K562 (cell line): Measurements from ENCODE around the gene ZNF473. TPM values are rescaled to one million over a fixed set of nuclear protein-coding genes. Genes with fewer than 3 reads are reported as not detected.

ENCODE experiments used
- BCOR ChIP-seq: fragments of 450-650 bp; IDR thresholded peaks from 2 replicates; pipeline ENCODE4 v1.6.1; 2016
- CHD4 ChIP-seq: fragments of 200-600 bp; sonication (generic); IDR thresholded peaks from 3 replicates; pipeline ENCODE4 v1.6.1; 2012; ENCODE audit warnings: low read depth, mild to moderate bottlenecking, mixed read lengths, low read length, inconsistent platforms; ENCODE audit not compliant: insufficient read depth, insufficient replicate concordance, poor library complexity, severe bottlenecking
- HNRNPUL1 ChIP-seq: fragments of 200-400 bp; formaldehyde crosslinking; IDR thresholded peaks from 2 replicates; pipeline ENCODE4 v1.6.1; 2017; ENCODE audit warnings: low read length
- LCOR ChIP-seq: sonication (generic); formaldehyde crosslinking; IDR thresholded peaks from 2 replicates; pipeline ENCODE4 v1.8.0; 2022; ENCODE audit warnings: mild to moderate bottlenecking, missing genetic modification reagents
- MAFK ChIP-seq: IDR thresholded peaks from 2 replicates; pipeline ENCODE4 v1.6.1; 2011; ENCODE audit warnings: low read length, improper control_type of control experiment
- NFATC3 ChIP-seq: fragments of 450-650 bp; IDR thresholded peaks from 2 replicates; pipeline ENCODE4 v1.6.1; 2017; ENCODE audit warnings: mild to moderate bottlenecking
- NKRF ChIP-seq: fragments of 450-650 bp; IDR thresholded peaks from 2 replicates; pipeline ENCODE4 v1.6.1; 2016; ENCODE audit warnings: borderline replicate concordance
- NR2C1 ChIP-seq, 2 experiments: fragments of 450-650 bp; IDR thresholded peaks; 2 replicates each; pipeline ENCODE4 v1.6.1; 2017; ENCODE audit warnings: mild to moderate bottlenecking in 2 of 2, antibody characterized with exemption in 1 of 2, inconsistent platforms in 1 of 2, missing compliant biosample characterization in 1 of 2, missing genetic modification characterization in 1 of 2
- SMAD3 ChIP-seq: fragments of 450-650 bp; formaldehyde crosslinking; conservative IDR thresholded peaks from 2 replicates; pipeline ENCODE4 v1.4.0; 2020; ENCODE audit warnings: mild to moderate bottlenecking
- SRSF1 ChIP-seq: fragments of 200-400 bp; formaldehyde crosslinking; IDR thresholded peaks from 2 replicates; pipeline ENCODE4 v1.6.1; 2017; ENCODE audit warnings: mild to moderate bottlenecking, low read depth, low read length, moderate library complexity
- ZBTB17 ChIP-seq: fragments of 450-650 bp; formaldehyde crosslinking; IDR thresholded peaks from 2 replicates; pipeline ENCODE4 v1.4.0; 2020; ENCODE audit warnings: mild to moderate bottlenecking
- ZBTB2 ChIP-seq: fragments of 450-650 bp; IDR thresholded peaks from 2 replicates; pipeline ENCODE4 v1.6.1; 2016; ENCODE audit warnings: antibody characterized with exemption
- polyA plus RNA-seq, 8 experiments: library from polyadenylated mRNA; depleted of rRNA in 4 of 8; stranded (reverse) in 5 of 8; unstranded in 3 of 8; fragments of >200 nt; fragmentation: Nextera tagmentation in 2 of 8; fragmentation: Illumina TruSeq in 1 of 8; extraction: Ambion mirVana in 2 of 8; extraction: Trizol in 1 of 8; gene quantifications; 2 replicates each; pipeline versions ENCODE4 v1.2.1 to v1.2.3, GENCODE V29; 2011 to 2014; ENCODE audit warnings: inconsistent platforms in 1 of 8, missing spikeins in 1 of 8
- total RNA-seq, 7 experiments: library from RNA; depleted of rRNA in 6 of 7; stranded (reverse); fragments of >200 nt in 6 of 7; fragmentation: Illumina TruSeq in 2 of 7; extraction: Trizol in 2 of 7; gene quantifications; 2 replicates each; pipeline versions ENCODE4 v1.2.1 to v1.2.3, GENCODE V29; 2011 to 2021; ENCODE audit warnings: low replicate concordance in 1 of 7

Gene ZNF473
- total and polyA plus RNA-seq, 9 of the 15 experiments (the other 6 are each of a cell fraction or from before 2014, with no cell fraction given) = 8.2 to 34.0 (median 28.5) TPM

GRCh38 chr19:50050406-50051227 lies 24.8 kb downstream of the ZNF473 start (continued):
- 0 out of 2 replicates have a peak, but pooled peaks have one; percentile 50 for TF ChIP-seq NKRF
- no peak for TF ChIP-seq NFATC3
- no peak for TF ChIP-seq CHD4
- peak; percentile 13; the same call in 1 of the 2 replicates for TF ChIP-seq MAFK
- TF ChIP-seq ZBTB17 = no peak
- no peak for TF ChIP-seq NR2C1 (IDR thresholded peaks at IDR 0.05)
- TF ChIP-seq NR2C1 (tag; IDR thresholded peaks at IDR 0.05) = no peak
- TF ChIP-seq SRSF1 = no peak
- no peak for TF ChIP-seq SMAD3 (CRISPR knock-in tag)
- TF ChIP-seq BCOR = no peak
- TF ChIP-seq LCOR (CRISPR knock-in tag) = 0 out of 2 replicates have a peak, but pooled peaks have one; percentile 51
- TF ChIP-seq ZBTB2 = 0 out of 2 replicates have a peak, but pooled peaks have one; percentile 12
- no peak for TF ChIP-seq HNRNPUL1
